HUDEP-2 (cell line): ENCODE data around the gene LEF1.
"Not testable (repeated sequence)": the region's sequence is repeated elsewhere in the genome, so short reads cannot be mapped to it uniquely, and the experiment has no call there.

Experiments
- DNase-seq, 76 experiments: peaks; one replicate each; lab custom pipeline; 2025; ENCODE audit not compliant: unreplicated experiment in 76 of 76; lab: John Stamatoyannopoulos, UW

LEF1 gene

GRCh38 chr4:108042927-108043326, 125.8 kb downstream of the LEF1 start:
- no peak for DNase-seq

DNA sequence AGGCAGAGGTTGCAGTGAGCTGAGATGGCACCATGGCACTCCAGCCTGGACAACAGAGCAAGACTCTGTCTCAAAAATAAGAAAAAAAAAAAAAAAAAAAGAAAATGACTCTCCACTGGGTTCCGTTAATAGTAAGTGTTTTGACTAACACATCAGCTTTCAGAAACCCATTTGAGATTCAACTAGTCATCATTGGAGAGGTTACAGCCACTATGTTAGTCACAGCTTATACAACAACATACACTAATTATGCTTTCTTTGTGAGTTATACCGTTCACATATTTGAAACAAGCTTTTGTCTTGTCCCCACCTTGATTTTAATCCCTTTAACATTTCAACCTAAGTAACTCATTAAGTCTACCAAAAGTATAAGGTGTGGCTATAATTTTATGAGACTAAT, 130.8 kb downstream of the LEF1 start:
- DNase-seq, result no peak

DNA sequence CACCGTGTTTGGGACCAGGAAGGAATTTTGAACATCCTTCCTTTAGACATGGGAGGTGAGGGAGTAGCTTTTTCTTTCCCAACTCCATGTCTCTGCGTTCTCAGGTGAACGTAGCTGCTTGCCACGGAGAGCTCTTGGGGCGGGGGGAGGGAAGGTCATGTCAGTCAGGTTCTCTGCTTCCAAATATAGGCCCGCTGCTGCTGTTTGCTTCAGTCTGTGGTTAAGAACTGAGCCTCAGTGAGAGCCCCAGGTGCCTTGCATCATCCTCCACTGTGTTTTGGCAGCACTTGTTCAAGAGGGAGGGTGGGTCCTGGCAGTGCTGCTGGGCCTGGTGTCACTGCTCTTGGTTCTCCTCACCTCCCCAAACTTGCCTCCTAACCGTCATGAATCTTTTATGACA, 132.5 kb downstream of the LEF1 start:
- no peak for DNase-seq

DNA sequence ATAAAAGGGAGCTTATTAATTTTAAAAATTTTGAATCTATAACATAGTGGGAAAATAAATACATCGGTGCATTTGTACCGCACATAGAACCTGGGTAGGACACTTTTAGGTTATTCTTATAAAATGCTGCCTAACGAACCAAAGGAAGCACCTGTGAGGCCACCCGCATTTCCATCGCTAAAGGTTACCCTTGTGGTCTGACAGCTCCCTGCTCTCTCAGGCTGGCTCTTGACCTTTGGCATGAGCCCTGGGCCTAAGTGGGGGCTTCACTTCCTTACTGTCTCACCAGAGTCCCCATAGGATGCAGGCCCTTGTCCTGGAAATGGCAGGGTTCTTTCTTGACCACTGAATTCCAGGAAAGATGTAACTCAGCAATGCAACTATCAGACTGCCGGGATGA, 133.0 kb downstream of the LEF1 start:
- no peak for DNase-seq

DNA sequence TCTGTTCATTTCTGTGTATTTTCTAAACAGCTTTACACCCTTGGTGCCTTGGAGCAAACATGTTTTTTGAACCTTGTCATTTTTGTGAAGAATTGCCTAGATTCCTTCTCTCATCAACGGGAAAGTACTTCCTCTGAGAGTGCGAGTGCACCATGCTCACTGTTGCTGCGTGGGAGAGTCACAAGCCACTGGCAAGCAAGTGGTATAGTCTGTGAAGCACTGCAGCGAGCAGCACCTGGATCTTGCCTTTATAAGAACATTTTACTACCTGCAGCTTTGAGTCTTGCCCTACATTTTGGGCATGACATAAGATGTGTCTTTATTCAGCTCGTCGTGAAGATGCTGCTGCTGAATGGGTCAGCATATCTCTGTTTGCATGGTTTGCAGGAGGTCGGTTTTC, 134.2 kb downstream of the LEF1 start:
- no peak for DNase-seq

DNA sequence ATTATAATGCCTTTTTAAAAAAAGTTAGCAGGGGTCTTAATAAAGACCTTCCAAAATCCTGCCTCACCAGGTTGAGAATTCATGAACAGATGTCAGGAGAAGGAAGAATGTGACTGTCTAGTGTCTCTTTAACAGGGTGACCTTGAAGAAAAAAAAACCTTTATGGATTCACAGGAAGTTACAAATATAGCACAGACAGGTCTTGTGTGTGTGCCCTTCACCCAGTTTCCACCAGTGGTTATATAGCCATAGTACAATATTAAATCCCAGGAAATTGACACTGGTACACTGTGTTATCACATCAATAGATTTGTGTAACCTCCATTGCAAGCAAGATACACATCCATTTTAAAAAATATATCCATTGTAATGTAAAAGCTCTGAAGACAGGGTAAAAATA, 135.4 kb downstream of the LEF1 start:
- DNase-seq, result no peak

DNA sequence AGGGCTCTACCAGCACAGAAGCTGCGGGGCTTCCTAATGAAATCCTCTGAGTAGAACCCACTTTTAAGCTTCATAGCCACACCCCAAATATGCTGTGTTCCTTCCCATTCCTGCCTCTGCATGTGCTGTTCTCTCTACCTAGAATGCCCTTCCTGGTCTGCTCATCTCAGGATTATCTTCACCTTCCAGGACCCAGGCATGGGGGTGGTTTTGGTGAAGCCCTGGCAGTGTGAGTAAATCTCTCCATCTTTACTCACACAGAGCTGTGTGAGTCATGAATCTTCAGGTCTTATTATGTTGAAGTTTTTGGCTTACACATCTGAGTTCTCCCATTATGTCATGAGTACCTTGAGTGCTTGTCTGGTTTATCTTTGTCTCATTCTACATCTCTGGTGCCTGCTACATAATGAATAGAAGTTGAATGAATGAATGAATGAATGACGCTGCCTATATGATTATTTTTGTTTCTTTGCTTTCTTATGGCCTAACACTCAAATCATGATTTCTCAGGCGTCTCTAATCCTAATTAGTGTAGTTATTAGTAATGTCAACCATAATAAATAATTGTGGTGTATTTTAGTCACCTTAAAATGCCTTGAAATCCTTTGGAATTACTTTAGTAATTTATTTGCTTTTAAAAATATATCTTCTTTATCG, 137.2 kb downstream of the LEF1 start:
- DNase-seq, result no peak

- DNase-seq, result peak in 25 of 76 experiments; percentile 1 to 46 (median 7)
Measured at GRCh38 chr4:108030332-108030731, 138.4 kb downstream of the LEF1 start.

GRCh38 chr4:108029731-108030130, 139.0 kb downstream of the LEF1 start:
- no peak for DNase-seq

DNA sequence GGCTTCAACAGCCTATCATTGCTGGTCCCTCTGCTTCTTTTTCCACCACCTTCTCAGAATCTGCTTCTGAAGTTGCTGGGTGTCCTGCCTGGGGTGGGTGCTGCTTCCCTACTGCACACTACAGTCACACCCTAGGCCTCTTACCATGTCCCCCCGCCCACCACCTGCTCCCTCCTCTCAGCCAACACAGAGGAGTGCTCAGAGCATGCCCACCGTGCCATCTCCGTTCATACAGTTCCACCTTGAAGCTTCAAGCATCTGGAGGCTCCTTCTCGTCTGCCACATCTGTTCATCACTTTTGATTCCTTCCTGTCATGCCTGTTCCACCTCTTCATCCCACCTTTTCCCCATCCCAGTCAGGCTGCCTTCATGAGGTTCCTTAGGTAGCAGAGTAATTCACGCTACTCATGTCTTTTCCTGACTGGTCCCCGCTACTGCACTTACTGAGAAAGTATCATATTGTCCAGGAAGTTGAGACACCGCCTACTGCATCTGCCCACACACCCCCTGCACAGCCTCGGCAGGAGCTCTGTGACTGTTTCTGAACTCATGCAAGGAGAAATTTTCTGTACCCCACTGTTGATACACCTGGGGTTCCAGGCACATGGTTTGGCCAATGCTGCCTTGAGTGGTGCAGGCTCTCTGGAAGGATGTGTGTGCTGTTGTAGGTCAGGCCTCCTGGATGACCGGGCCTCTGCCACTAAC, 139.6 kb downstream of the LEF1 start:
- DNase-seq, result no peak

- no peak for DNase-seq
Measured at GRCh38 chr4:108024878-108025165, 143.9 kb downstream of the LEF1 start.

DNA sequence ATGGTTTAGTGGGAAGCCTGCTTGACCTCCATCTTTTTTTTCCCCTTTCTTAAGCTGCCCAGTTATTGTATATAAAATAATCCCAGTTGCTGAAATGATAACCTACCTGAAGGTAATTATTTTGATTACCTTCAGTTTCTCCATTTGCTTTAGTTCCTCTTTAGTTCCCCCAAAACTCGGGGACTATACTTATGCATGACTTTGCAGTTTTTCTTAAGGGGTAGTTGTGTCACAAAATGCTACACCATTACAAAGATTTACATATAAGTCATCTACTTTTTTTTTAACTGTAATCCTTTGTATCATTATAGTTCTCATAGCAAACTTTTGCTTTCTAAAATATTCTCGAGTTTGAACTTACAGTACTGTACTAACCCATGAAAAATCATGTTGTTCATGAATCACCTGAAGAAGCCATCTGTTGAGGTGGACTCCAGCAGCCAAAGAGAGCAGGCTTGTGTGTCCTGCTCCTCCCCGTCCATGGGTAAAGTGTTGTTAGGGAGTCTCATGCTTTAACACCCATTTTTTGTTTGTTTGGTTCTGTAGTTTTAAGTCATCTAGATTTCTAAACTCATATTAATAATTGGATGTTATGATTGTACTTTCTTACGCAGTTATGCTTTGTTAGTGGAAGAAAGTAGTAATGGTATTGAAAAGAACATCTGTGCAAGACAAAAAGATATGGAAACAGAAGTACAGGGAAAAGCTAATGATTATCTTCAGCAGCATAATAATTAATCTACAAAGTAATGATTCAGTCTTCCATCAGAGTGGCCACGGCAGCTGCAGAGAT, 144.5 kb downstream of the LEF1 start:
- DNase-seq, result no peak

GRCh38 chr4:108018884-108019187, 149.9 kb downstream of the LEF1 start:
- no peak for DNase-seq

DNA sequence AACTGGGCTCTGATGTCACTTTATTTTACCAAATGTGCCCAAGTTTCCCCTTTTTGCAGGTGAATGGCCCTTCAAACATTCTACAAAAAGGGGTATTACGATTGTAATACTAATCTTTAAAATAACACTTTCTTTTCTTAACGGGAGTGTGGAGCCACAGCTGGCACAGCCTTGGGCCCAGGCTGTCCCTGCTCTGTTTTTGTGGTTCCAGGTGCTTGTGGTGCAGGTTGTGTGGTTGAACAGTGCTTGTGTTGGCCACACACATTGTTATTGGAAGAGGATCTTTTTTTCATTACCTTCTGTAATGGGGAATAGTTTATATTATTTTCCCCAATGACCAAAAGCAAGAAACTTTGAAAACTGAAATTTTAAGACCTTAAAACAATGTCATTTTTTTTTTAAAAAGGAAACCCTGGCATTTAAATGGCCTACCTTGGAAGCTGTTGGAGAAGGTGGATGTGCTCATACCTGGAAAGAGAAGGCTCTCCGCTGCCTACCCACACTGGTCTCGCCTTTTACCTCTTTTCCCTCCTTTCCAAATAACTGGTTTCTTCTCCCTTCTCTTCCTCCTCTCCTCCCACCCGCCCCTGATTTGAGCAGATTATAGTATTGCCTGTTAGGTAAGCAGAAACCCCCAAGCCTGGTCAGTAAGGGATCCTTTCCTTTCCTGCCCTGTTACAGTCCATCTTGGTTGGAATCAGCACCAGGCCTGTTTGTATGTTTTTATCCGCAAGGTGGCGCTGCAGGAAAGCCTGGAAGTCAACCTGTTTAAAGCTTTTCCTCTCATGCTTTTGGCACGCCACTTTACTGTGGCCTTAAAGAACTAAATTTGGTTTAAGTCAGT, 150.5 kb downstream of the LEF1 start:
- peak in 65 of 76 experiments; percentile 0 to 81 (median 47) for DNase-seq

GRCh38 chr4:108013955-108014354, 154.8 kb downstream of the LEF1 start:
- DNase-seq, result no peak

GRCh38 chr4:108013327-108013726, 155.4 kb downstream of the LEF1 start:
- peak in 4 of 76 experiments; percentile 2 to 32 (median 10) for DNase-seq

DNA sequence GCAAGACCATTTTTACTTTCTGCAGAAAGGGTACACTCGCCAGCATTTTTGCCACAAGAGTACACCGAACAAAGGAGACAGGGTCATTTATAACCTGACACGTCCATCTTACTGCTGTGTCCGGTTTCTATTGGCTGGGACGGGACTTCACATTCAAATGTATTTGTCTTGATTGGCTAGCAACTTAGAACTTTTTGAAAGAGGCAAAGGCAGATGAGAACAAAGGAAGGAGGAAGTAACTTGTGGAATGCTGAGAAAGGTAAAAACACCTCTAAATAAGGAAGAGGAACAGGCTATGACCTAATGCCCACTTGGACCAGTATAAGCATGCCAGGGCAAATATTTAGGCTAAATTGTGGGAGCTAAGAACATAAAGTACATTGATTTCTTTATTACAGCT, 156.3 kb downstream of the LEF1 start:
- DNase-seq, result not testable (repeated sequence)

DNA sequence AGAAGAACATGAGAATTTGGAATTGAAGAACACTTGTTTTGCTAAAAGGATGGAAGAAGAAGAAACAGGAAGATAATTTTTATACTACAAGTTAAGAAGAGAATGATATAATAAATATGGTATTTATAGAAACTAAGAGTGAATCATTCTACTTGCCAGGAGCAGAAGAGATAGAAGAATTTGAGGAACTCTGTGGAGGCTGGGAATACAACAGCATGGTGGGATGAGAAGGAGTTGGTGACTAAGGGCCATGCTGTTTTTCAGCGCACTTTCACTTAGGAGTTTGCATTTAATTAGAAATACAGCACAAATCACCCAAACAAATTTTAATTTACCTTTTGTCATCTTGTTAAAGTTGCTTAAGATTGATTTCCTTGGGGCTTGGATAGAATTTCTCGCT, 158.6 kb downstream of the LEF1 start:
- no peak for DNase-seq

DNA sequence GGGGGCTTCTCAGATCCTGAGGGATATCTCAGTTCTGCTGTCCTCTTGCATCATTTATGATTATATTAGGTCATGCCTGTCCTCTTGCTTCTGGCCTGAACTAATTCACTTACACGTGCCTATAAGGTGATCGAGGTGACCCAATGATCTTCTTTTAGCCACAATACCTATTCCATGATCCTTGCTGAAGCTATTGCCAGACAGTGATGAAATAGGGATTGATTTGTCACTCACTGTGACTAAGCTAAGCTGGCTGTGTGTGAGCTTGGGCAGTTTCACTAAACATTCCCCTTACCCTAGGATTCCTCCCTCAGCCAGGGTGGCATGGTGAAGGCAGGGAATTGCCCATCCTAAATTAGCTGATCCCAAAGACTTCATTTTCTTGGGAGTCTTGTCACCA, 160.0 kb downstream of the LEF1 start:
- DNase-seq, result no peak

DNA sequence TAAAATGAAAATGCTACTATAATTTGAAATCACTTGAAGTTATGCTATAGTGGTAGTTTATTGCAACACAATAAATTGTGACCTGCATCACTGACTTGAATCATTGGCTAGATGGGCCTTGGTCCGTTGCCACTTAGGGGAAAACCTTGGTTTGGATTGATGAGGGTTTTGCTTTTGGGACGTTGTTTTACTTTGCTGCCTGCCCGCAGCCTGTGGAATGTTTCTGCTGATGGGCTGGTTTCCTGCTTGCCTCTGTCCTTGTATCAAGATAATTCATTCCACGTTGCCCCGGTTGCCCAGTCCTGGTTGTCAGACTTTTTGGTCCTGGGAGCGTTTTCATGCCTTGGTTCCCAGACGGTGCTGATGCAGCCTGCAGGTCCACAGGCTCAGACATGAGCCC, 160.7 kb downstream of the LEF1 start:
- DNase-seq, result no peak

DNA sequence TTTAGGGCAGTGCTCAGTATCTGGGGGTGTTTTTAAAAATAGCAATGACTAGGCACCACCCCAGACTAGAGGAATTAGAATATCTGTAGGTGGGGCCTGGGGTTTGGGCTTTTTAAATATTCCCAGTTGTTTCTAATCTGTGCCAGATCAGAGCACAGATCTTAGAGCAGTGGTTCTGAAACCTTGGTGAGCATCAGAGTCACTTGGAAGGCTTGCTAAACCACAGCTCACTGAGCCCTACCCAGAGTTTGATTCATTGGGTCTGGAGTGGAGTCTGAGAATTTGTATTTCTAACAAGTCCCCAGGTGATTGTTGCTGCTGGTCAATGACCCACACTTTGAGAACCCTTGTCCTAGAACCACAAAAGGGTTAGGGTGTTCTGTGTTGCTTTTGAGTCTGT, 162.4 kb downstream of the LEF1 start:
- DNase-seq, result no peak
